HCT116 (cell line): ENCODE results near the gene CHPT1. TPM values are rescaled to one million over a fixed set of nuclear protein-coding genes. Genes with fewer than 3 reads are reported as not detected.

Experiments used
- ATAC-seq: fragments of 200-7000 bp; cut with Tn5 transposase; 2 replicates; pipeline ENCODE4 v1.9.1; 2020; ENCODE audit warnings: mild to moderate bottlenecking, moderate library complexity
- BruUV-seq: library from RNA; stranded (reverse); fragments of 400-500 nt; replicated peaks from 2 replicates; lab custom pipeline; 2021; lab: Mats Ljungman, UMichigan
- CTCF ChIA-PET: fragments of 300-600 bp; sonication (Branson Sonifier 250); formaldehyde crosslinking; loops from one replicate; lab custom pipeline; 2021; ENCODE audit warnings: antibody characterized with exemption; lab: Charles Lee
- POLR2A ChIA-PET: fragments of 300-600, 350-600 bp; sonication (Branson Sonifier 250); formaldehyde crosslinking; loops from one replicate; lab custom pipeline; 2021; ENCODE audit warnings: antibody characterized with exemption; lab: Charles Lee
- RAD21 ChIA-PET, 2 experiments: fragments of 300-600 bp; sonication (Branson Sonifier 250); formaldehyde crosslinking; loops; one replicate each; lab custom pipeline; 2023; ENCODE audit warnings: low total read pairs in 2 of 2; ENCODE audit not compliant: uncharacterized antibody in 2 of 2, unreplicated experiment in 2 of 2, low non-redundant PET in 1 of 2; lab: Charles Lee
- DNase-seq: peaks from one replicate; pipeline ENCODE4 v3.0.0-alpha.2; 2010; ENCODE audit warnings: low read depth, low spot score
- H2AFZ ChIP-seq: fragments of 200-600 bp; shearing (Covaris generic), sonication (generic); 2 replicates; pipeline ENCODE4 v1.6.1; 2017; ENCODE audit warnings: low read depth, mixed run types, mixed read lengths, antibody characterized with exemption, low read length; ENCODE audit not compliant: poor library complexity, severe bottlenecking
- H3K27ac ChIP-seq: 2 replicates; pipeline ENCODE4 v1.5.1; 2012; ENCODE audit warnings: low read depth, low read length
- H3K27me3 ChIP-seq: fragments of 200-600 bp; sonication (generic); 2 replicates; pipeline ENCODE4 v1.6.1; 2016; ENCODE audit warnings: mixed run types, low read length, mixed read lengths; ENCODE audit not compliant: insufficient read depth
- H3K36me3 ChIP-seq, 2 experiments: fragments of 200-500 bp in 1 of 2; fragments of 200-600 bp in 1 of 2; sonication (Bioruptor generic) in 1 of 2; sonication (generic) in 1 of 2; 2 replicates each; pipeline versions ENCODE4 v1.5.1 to v1.6.1; 2014 to 2016; ENCODE audit warnings: low read length in 2 of 2, inconsistent platforms in 1 of 2, mixed read lengths in 1 of 2, mixed run types in 1 of 2; ENCODE audit not compliant: insufficient read depth in 2 of 2, control insufficient read depth in 1 of 2
- H3K4me1 ChIP-seq, 2 experiments: fragments of 200-600 bp in 1 of 2; sonication (generic) in 1 of 2; 2 replicates each; pipeline versions ENCODE4 v1.5.1 to v1.6.1; 2012 to 2017; ENCODE audit warnings: low read length in 2 of 2, inconsistent platforms in 1 of 2, mild to moderate bottlenecking in 1 of 2, mixed read lengths in 1 of 2, mixed run types in 1 of 2, moderate library complexity in 1 of 2; ENCODE audit not compliant: insufficient read depth in 2 of 2, control insufficient read depth in 1 of 2
- H3K4me2 ChIP-seq: fragments of 200-600 bp; sonication (generic); 2 replicates; pipeline ENCODE4 v1.6.1; 2017; ENCODE audit warnings: mixed run types, low read length, mixed read lengths
- H3K4me3 ChIP-seq, 2 experiments: fragments of 200-600 bp in 1 of 2; sonication (generic) in 1 of 2; replicated peaks in 1 of 2; 2 replicates each; pipeline ENCODE4 v1.5.1; 2011 to 2016; ENCODE audit warnings: low read length in 2 of 2, control low read depth in 1 of 2, low read depth in 1 of 2, mild to moderate bottlenecking in 1 of 2, mixed read lengths in 1 of 2, mixed run types in 1 of 2
- H3K79me2 ChIP-seq: fragments of 200-600 bp; sonication (generic); 2 replicates; pipeline ENCODE4 v1.6.1; 2017; ENCODE audit warnings: mild to moderate bottlenecking, mixed run types, low read length, moderate library complexity, mixed read lengths; ENCODE audit not compliant: insufficient read depth
- H3K9ac ChIP-seq: fragments of 200-600 bp; sonication (generic); 2 replicates; pipeline ENCODE4 v1.6.1; 2016; ENCODE audit warnings: low read length, mixed read lengths
- H3K9me2 ChIP-seq: fragments of 200-600 bp; sonication (generic), shearing (Covaris generic); 2 replicates; pipeline ENCODE4 v1.6.1; 2017; ENCODE audit warnings: mixed run types, mild to moderate bottlenecking, moderate library complexity; ENCODE audit not compliant: insufficient read depth
- H3K9me3 ChIP-seq, 2 experiments: fragments of 200-500 bp in 1 of 2; fragments of 200-600 bp in 1 of 2; sonication (Bioruptor generic) in 1 of 2; sonication (generic) in 1 of 2; 2 replicates each; pipeline ENCODE4 v1.6.1; 2014 to 2017; ENCODE audit warnings: low read length in 2 of 2, mixed read lengths in 2 of 2, inconsistent platforms in 1 of 2, low read depth in 1 of 2, mild to moderate bottlenecking in 1 of 2, mixed run types in 1 of 2, moderate library complexity in 1 of 2; ENCODE audit not compliant: control insufficient read depth in 1 of 2, insufficient read depth in 1 of 2
- H4K20me1 ChIP-seq: fragments of 200-600 bp; sonication (generic), shearing (Covaris generic); 2 replicates; pipeline ENCODE4 v1.6.1; 2017; ENCODE audit warnings: mixed run types, mild to moderate bottlenecking, moderate library complexity; ENCODE audit not compliant: insufficient read depth
- ATF3 ChIP-seq: IDR thresholded peaks from 2 replicates; pipeline ENCODE4 v1.6.1; 2012
- CEBPB ChIP-seq: IDR thresholded peaks from 2 replicates; pipeline ENCODE4 v1.6.1; 2012; ENCODE audit warnings: low read depth
- EGR1 ChIP-seq: IDR thresholded peaks from 2 replicates; pipeline ENCODE4 v1.6.1; 2012; ENCODE audit warnings: low read depth
- ELF1 ChIP-seq: IDR thresholded peaks from 2 replicates; pipeline ENCODE4 v1.6.1; 2012; ENCODE audit warnings: low read depth, borderline replicate concordance
- JUND ChIP-seq: IDR thresholded peaks from 2 replicates; pipeline ENCODE4 v1.6.1; 2012
- MAX ChIP-seq: IDR thresholded peaks from 2 replicates; pipeline ENCODE4 v1.6.1; 2012
- POLR2A ChIP-seq: IDR thresholded peaks from 2 replicates; pipeline ENCODE4 v1.7.0; 2011; ENCODE audit warnings: borderline replicate concordance; ENCODE audit not compliant: insufficient read depth, insufficient read length; ENCODE audit errors: extremely low read depth
- POLR2AphosphoS5 ChIP-seq: IDR thresholded peaks from 2 replicates; pipeline ENCODE4 v1.6.1; 2011; ENCODE audit warnings: mild to moderate bottlenecking, low read depth, low read length, moderate library complexity
- SP1 ChIP-seq: IDR thresholded peaks from 2 replicates; pipeline ENCODE4 v1.6.1; 2012; ENCODE audit warnings: low read depth
- ZFX ChIP-seq: fragments of 450-650 bp; IDR thresholded peaks from 2 replicates; pipeline ENCODE4 v1.6.1; 2017
- ZNF274 ChIP-seq: fragments of 200-500 bp; sonication (Bioruptor generic); IDR thresholded peaks from 2 replicates; pipeline ENCODE4 v1.6.1; 2014; ENCODE audit warnings: mild to moderate bottlenecking, low read depth, low read length, inconsistent platforms
- intact Hi-C: fragments of 100-400 bp; cut with micrococcal nuclease; formaldehyde crosslinking; loops from 2 replicates; pipeline ENCODE4 v1.10.0; 2022
- total RNA-seq: library from RNA; stranded (reverse); gene quantifications from one replicate; pipeline ENCODE4 v1.2.1, GENCODE V29; 2021; ENCODE audit not compliant: unreplicated experiment

CHPT1 gene
- total RNA-seq, 1 experiment from 2014 or later = 20.1 TPM

- TF ChIP-seq POLR2AphosphoS5 (no peak), ATF3 (no peak), EGR1 (no peak), POLR2A (no peak), JUND (no peak), ZNF274 (no peak), CEBPB (no peak)
Observed at GRCh38 chr12:101720118-101720517, 22.7 kb downstream of the CHPT1 start (continued).

GRCh38 chr12:101722392-101722791, 25.0 kb downstream of the CHPT1 start:
- H3K9ac ChIP-seq = no peak overlapping the region
- no peak overlapping the region for H3K4me2 ChIP-seq
- ChIA-PET CTCF (interaction anchor here (1.4 kb wide), 1 partner anchor 38 kb away, joined by 5 read pairs; no protein-coding TSS in a partner anchor), RAD21 (interaction anchor here in 1 of 2 experiments (0.5 kb wide), 1 partner anchor 1319 kb away, joined by 3 read pairs; no protein-coding TSS in a partner anchor), POLR2A (no interaction called here)
- TF ChIP-seq MAX (no peak), ZFX (no peak), JUND (no peak), SP1 (no peak), ELF1 (no peak), POLR2AphosphoS5 (no peak)
- no TSS peak for BruUV-seq
- H3K9me3 ChIP-seq = no peaks in the 10 kb centered on the region
- no peaks in the 10 kb centered on the region for H3K27me3 ChIP-seq
- no peaks in the 10 kb centered on the region for H3K79me2 ChIP-seq
- intact Hi-C loops = no loop called here
- H3K4me1 ChIP-seq = no peaks in the 10 kb centered on the region
- H3K4me3 ChIP-seq = no peak overlapping the region
- no peak overlapping the region for H3K27ac ChIP-seq
- H2AFZ ChIP-seq = no peak overlapping the region
- peaks cover 0 to 4% of the 10 kb centered on the region in 2 experiments; a peak in 2 of 4 replicates for H3K36me3 ChIP-seq
- ATAC-seq (no peak), DNase-seq (no peak)
- H4K20me1 ChIP-seq = no peaks in the 10 kb centered on the region
- H3K9me2 ChIP-seq = no peaks in the 10 kb centered on the region
